DOHH2 (cell line): ENCODE data around the gene ACKR3.

Experiments
- H3F3A ChIP-seq: fragments of 200-600 bp; sonication (generic), shearing (Covaris generic); 2 replicates; pipeline ENCODE4 v1.6.0; 2016; ENCODE audit warnings: antibody characterized with exemption, mild to moderate bottlenecking; ENCODE audit not compliant: control insufficient read depth, insufficient read depth
- H3K27ac ChIP-seq: fragments of 200-600 bp; sonication (generic); 2 replicates; pipeline ENCODE4 v1.5.1; 2014; ENCODE audit warnings: low read depth, mild to moderate bottlenecking, low read length, moderate library complexity
- H3K27me3 ChIP-seq: fragments of 200-600 bp; sonication (generic); 2 replicates; pipeline ENCODE4 v1.6.1; 2014; ENCODE audit warnings: mild to moderate bottlenecking, low read length, mixed read lengths; ENCODE audit not compliant: control insufficient read depth
- H3K36me3 ChIP-seq: fragments of 200-600 bp; sonication (generic); 2 replicates; pipeline ENCODE4 v1.6.1; 2014; ENCODE audit warnings: mild to moderate bottlenecking, low read length, moderate library complexity, mixed read lengths; ENCODE audit not compliant: control insufficient read depth
- H3K4me1 ChIP-seq: fragments of 200-600 bp; sonication (generic); 2 replicates; pipeline ENCODE4 v1.6.1; 2014; ENCODE audit warnings: mild to moderate bottlenecking, low read length, mixed read lengths; ENCODE audit not compliant: control insufficient read depth
- H3K4me2 ChIP-seq: fragments of 200-600 bp; sonication (generic); 2 replicates; pipeline ENCODE4 v1.6.0; 2014; ENCODE audit warnings: mild to moderate bottlenecking, low read length, moderate library complexity
- H3K4me3 ChIP-seq: fragments of 200-600 bp; sonication (generic); 2 replicates; pipeline ENCODE4 v1.5.1; 2014; ENCODE audit warnings: mild to moderate bottlenecking, low read length, mixed read lengths
- H3K79me2 ChIP-seq: fragments of 200-600 bp; sonication (generic); 2 replicates; pipeline ENCODE4 v1.6.1; 2014; ENCODE audit warnings: mild to moderate bottlenecking, low read length, mixed read lengths; ENCODE audit not compliant: control insufficient read depth
- H3K9me2 ChIP-seq: fragments of 200-600 bp; sonication (generic); replicated peaks from 2 replicates; pipeline ENCODE4 v1.6.1; 2014; ENCODE audit warnings: mild to moderate bottlenecking, low read length, mixed read lengths; ENCODE audit not compliant: control insufficient read depth
- H3K9me3 ChIP-seq: fragments of 200-600 bp; sonication (generic); 2 replicates; pipeline ENCODE4 v1.6.1; 2014; ENCODE audit warnings: antibody characterized with exemption, low read length, mixed read lengths; ENCODE audit not compliant: control insufficient read depth, insufficient read depth
- H4K20me1 ChIP-seq: fragments of 200-600 bp; sonication (generic); 2 replicates; pipeline ENCODE4 v1.6.0; 2014; ENCODE audit warnings: low read depth, mild to moderate bottlenecking, antibody characterized with exemption, low read length, moderate library complexity; ENCODE audit not compliant: control insufficient read depth, insufficient read depth
- EZH2phosphoT487 ChIP-seq: fragments of 200-600 bp; sonication (generic); IDR thresholded peaks from 2 replicates; pipeline ENCODE4 v1.6.1; 2017; ENCODE audit warnings: borderline replicate concordance, mild to moderate bottlenecking, antibody characterized with exemption, low read length, moderate library complexity, mixed read lengths
- TF ChIP-seq, protein P1 (sequence below): fragments of 200-600 bp; sonication (generic); IDR thresholded peaks from one replicate; pipeline ENCODE4 v1.5.1; 2014; ENCODE audit warnings: antibody characterized with exemption, mild to moderate bottlenecking, low read depth, low read length; ENCODE audit not compliant: poor library complexity, severe bottlenecking

Gene ACKR3

DNA sequence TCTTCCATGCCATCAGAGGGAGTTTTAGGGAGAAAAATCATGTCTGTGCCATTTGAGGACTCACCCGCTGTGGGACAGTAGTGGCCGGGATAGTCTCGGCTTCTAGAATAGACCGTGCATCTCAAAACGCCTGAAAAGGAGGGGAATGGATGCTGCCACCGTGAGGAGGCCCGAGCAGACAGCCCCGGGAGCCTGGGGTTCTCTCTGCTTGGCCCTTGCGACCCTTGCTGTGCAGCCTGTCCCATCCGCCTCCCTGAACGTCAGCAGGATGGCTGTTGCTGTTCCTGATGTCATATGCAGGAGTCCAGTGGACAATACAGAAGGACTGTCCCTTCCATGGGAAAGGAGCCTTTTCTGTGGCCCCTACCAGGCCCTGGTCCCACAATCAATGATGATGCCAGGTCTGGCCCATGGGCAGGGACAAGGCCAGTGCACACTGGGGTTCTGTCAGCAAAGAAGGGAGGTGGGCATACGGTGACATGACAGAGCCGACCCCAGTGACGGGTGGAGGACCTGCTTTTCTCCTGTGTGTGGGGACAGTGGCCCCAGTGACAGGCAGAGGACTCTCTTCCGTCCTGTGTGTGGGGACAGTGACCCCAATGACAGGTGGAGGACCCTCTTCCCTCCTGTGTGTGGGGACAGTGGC, 58.8 kb downstream of the ACKR3 start:
- no peaks in the 10 kb centered on the region for H4K20me1 ChIP-seq
- TF ChIP-seq, protein P1, sequence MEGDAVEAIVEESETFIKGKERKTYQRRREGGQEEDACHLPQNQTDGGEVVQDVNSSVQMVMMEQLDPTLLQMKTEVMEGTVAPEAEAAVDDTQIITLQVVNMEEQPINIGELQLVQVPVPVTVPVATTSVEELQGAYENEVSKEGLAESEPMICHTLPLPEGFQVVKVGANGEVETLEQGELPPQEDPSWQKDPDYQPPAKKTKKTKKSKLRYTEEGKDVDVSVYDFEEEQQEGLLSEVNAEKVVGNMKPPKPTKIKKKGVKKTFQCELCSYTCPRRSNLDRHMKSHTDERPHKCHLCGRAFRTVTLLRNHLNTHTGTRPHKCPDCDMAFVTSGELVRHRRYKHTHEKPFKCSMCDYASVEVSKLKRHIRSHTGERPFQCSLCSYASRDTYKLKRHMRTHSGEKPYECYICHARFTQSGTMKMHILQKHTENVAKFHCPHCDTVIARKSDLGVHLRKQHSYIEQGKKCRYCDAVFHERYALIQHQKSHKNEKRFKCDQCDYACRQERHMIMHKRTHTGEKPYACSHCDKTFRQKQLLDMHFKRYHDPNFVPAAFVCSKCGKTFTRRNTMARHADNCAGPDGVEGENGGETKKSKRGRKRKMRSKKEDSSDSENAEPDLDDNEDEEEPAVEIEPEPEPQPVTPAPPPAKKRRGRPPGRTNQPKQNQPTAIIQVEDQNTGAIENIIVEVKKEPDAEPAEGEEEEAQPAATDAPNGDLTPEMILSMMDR, result no peak
- TF ChIP-seq EZH2phosphoT487, result no peak
- no peaks in the 10 kb centered on the region for H3K9me3 ChIP-seq
- H3K4me3 ChIP-seq, result no peak overlapping the region
- no peaks in the 10 kb centered on the region for H3K9me2 ChIP-seq
- no peak overlapping the region for H3K4me2 ChIP-seq
- no peaks in the 10 kb centered on the region for H3K79me2 ChIP-seq
- H3K27me3 ChIP-seq, result no peaks in the 10 kb centered on the region
- H3K27ac ChIP-seq, result no peak overlapping the region
- H3K36me3 ChIP-seq, result no peaks in the 10 kb centered on the region
- no peaks in the 10 kb centered on the region for H3F3A ChIP-seq
- no peaks in the 10 kb centered on the region for H3K4me1 ChIP-seq

DNA sequence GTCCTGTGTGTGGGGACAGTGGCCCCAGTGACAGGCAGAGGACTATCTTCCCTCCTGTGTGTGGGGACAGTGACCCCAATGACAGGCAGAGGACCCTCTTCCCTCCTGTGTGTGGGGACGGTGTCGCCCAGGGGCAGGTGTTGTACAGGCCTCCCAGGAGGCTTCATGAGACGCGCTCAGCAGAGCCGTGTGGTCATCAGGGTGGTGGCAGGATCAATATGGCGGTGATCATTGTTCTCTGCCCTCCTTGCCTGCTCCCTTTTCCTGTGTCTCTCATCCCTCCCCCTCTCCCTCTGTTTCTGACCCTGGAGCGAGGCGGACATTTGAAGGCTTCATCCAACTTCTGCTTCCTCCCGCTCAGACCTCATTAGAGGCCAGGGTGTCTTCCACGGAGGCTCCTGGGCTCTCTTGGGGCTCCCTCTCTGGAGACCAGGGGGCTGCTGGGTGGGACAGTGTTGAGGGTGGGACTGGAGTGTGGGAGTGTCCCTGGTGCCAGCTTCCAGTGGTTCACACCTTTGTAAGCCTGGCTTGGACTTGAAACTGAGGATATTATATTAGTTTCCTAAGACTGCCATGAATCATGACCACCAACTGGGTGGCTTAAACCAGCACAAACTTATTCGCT, 59.5 kb downstream of the ACKR3 start:
- no peaks in the 10 kb centered on the region for H3K36me3 ChIP-seq
- no peak overlapping the region for H3K4me2 ChIP-seq
- H4K20me1 ChIP-seq, result no peaks in the 10 kb centered on the region
- no peaks in the 10 kb centered on the region for H3F3A ChIP-seq
- no peaks in the 10 kb centered on the region for H3K4me1 ChIP-seq
- H3K4me3 ChIP-seq, result no peak overlapping the region
- H3K79me2 ChIP-seq, result no peaks in the 10 kb centered on the region
- H3K27me3 ChIP-seq, result no peaks in the 10 kb centered on the region
- no peak overlapping the region for H3K27ac ChIP-seq
- H3K9me3 ChIP-seq, result no peaks in the 10 kb centered on the region
- TF ChIP-seq, protein P1, result no peak
- no peak for TF ChIP-seq EZH2phosphoT487
- H3K9me2 ChIP-seq, result no peaks in the 10 kb centered on the region

DNA sequence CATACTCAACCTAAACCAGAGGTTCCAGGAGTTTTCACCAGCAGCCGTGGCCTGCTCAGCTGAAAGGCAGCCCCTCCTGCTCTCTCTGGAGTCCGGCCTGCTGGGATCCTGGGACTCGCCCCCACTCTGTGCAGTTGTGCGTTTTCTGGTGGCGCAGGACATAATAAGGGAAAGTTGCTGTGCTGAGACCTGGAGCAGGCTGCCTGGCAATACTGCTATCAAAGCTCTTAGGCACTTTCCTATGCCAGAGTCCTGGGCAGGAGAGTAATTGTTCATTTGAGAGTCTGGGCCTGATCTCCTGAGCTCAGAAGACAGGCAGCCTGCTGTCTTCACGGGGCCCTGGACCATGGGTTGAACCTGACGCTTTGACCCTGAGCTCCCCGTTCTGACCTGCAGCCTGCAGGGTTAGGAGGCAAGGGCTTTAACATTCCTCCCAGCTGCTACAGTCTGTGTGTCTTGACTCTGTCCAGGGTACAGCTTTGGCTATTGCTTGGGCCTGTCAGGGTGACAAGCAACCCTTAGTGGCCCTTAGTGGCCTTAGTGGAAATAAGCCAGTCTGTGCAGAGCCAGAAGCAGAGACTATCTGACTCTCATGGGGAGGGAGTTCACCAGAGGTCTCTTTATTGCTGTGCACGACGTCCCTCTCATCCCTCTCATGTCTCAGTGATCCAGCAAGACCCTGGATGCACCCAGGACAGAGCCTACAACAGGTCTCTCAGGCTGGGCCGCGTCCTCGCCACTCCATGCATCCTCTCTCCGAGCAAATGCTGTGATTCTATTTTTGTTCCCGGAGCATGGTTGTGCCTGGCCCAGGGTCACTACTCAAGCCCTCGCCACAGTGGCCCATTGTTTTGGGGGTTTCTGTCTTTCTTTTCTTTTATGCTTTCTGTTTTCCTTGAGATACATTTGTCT, 60.6 kb downstream of the ACKR3 start:
- no peaks in the 10 kb centered on the region for H3K36me3 ChIP-seq

More for the DNA sequence above, 60.6 kb downstream of the ACKR3 start:
- H3K9me3 ChIP-seq, result no peaks in the 10 kb centered on the region
- no peaks in the 10 kb centered on the region for H3K79me2 ChIP-seq
- no peak overlapping the region for H3K4me3 ChIP-seq
- H3K9me2 ChIP-seq, result no peaks in the 10 kb centered on the region
- H3K27me3 ChIP-seq, result no peaks in the 10 kb centered on the region
- TF ChIP-seq, protein P1, result no peak
- no peak for TF ChIP-seq EZH2phosphoT487
- no peak overlapping the region for H3K27ac ChIP-seq
- H3F3A ChIP-seq, result no peaks in the 10 kb centered on the region
- H4K20me1 ChIP-seq, result no peaks in the 10 kb centered on the region
- no peaks in the 10 kb centered on the region for H3K4me1 ChIP-seq
- H3K4me2 ChIP-seq, result no peak overlapping the region
